ENCODE measurements around the gene FN1. TPM values are rescaled to one million over a fixed set of nuclear protein-coding genes. Genes with fewer than 3 reads are reported as not detected.

The FN1 gene
- total and polyA plus RNA-seq, 9 donors, result 96.3 to 979 (median 287) TPM

DNA sequence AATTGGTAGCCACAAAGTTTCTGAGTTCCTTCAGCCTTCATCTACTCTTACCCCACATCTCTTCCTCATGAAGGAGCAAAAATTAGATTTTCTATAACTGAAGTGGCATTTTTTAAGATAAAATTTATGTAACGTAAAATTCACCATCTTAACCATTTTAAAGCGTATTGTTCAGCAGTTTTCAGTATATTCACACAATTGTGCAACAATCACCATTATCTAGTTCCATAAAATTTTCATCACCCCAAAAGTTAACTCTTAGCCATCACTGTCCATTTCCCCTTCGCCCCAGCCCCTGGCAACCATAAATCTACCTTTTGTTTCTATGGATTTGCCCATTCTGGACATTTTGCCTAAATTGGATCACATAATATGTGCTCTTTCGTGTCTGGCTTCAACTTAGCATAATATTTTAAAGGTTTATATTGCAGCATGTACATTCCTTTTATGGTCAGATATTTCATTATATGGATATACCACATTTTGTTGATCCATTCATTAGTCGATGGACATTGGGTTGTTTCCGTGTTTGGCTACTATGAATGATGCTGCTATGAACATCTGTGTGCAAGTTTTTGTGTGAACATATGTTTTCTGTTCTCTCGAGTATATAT, 79.4 kb downstream of the FN1 start:
- H3K36me3 ChIP-seq, result no peaks in the 10 kb centered on the region
- no peak overlapping the region for H3K27ac ChIP-seq
- no peak overlapping the region for H3K4me3 ChIP-seq
- 92 to 94% (median 92%) methylated on average over 7 of the region's 7 CpGs for WGBS, 3 donors
- H3K27me3 ChIP-seq, result no peaks in the 10 kb centered on the region
- TF ChIP-seq EP300 (IDR thresholded peaks at IDR 0.05), result no peak
- TF ChIP-seq, protein P1, sequence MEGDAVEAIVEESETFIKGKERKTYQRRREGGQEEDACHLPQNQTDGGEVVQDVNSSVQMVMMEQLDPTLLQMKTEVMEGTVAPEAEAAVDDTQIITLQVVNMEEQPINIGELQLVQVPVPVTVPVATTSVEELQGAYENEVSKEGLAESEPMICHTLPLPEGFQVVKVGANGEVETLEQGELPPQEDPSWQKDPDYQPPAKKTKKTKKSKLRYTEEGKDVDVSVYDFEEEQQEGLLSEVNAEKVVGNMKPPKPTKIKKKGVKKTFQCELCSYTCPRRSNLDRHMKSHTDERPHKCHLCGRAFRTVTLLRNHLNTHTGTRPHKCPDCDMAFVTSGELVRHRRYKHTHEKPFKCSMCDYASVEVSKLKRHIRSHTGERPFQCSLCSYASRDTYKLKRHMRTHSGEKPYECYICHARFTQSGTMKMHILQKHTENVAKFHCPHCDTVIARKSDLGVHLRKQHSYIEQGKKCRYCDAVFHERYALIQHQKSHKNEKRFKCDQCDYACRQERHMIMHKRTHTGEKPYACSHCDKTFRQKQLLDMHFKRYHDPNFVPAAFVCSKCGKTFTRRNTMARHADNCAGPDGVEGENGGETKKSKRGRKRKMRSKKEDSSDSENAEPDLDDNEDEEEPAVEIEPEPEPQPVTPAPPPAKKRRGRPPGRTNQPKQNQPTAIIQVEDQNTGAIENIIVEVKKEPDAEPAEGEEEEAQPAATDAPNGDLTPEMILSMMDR (IDR thresholded peaks at IDR 0.05), result no peak
- intact Hi-C loops (cut with DNase I), result no loop called here
- DNase-seq, result no peak
- H3K9me3 ChIP-seq, result no peaks in the 10 kb centered on the region
- no peaks in the 10 kb centered on the region for H3K4me1 ChIP-seq (ENCODE audit: insufficient read depth)

DNA sequence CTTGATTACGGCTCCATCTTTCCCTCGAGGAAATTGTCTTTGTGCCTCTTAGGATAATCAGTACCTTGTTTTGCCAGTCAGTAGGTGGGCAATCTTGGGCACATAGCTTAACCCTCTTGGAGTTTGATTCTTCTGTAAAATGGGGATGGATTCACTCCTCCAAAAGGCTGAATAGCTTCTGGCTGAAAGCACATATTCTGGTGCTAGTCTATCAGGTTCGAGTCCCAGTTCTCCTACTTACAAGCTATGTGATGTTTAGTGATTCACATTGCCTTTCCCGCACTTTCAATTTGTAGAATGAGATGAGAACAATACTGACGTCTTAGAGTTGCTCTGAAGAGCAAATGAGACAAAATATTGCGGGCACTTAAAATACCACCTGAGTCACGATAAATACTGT, 80.1 kb downstream of the FN1 start:
- H3K27me3 ChIP-seq, result no peaks in the 10 kb centered on the region
- no peak overlapping the region for H3K4me3 ChIP-seq
- no peaks in the 10 kb centered on the region for H3K4me1 ChIP-seq (ENCODE audit: insufficient read depth)
- DNase-seq, result no peak
- no peak for TF ChIP-seq POLR2A (IDR thresholded peaks at IDR 0.05)
- TF ChIP-seq, protein P1 (IDR thresholded peaks at IDR 0.05), result no peak
- no peak for TF ChIP-seq EP300 (IDR thresholded peaks at IDR 0.05)
- no peaks in the 10 kb centered on the region for H3K36me3 ChIP-seq
- H3K9me3 ChIP-seq, result no peaks in the 10 kb centered on the region
- H3K27ac ChIP-seq, result no peak overlapping the region
- 93 to 95% (median 94%) methylated on average over 7 of the region's 7 CpGs for WGBS, 3 donors
- intact Hi-C loops (cut with DNase I), result no loop called here

DNA sequence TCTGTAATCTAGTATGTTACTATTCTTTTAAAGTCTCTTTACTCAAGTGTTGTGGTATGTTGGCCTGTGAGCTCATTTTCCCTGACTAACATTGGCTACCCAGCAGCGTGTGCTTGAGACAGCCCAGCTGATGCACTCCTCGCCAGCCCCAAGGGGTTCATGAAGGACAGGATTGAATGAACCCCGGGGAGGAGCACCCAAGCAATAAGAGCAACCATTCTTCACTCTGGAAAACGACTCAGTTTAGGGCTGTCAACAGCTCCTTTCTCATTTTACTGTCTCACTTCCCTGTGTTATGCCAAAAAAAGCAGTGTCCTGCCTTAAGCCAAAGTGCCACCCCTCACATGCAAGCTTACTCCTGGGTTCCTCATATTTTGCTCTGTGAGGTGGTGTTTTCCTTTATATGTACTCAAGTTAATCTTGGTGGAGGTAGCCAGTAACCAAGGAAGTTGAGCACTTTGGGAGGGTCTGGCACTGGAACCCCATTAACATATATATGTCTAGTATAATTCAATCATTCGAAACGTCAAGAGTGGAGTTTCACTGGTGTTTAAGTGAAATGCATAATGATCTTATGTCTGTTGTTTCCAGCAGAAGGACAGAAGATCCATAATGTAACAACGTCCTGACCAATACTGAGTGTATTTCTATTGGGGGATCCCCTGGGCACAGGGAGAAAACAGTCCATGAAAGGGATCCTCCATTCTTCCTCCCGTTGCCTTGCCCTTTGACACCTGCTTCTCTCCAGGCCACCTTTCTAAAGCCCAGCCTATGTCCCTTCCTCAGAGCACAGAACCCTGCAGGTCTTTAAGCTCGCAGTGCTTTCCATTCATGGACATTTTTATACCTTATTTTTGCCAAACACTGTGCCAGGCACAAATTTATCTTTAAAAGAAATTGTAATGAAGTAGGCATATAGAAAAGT, 80.8 kb downstream of the FN1 start:
- no peak overlapping the region for H3K4me3 ChIP-seq
- intact Hi-C loops (cut with DNase I), result no loop called here

DNA sequence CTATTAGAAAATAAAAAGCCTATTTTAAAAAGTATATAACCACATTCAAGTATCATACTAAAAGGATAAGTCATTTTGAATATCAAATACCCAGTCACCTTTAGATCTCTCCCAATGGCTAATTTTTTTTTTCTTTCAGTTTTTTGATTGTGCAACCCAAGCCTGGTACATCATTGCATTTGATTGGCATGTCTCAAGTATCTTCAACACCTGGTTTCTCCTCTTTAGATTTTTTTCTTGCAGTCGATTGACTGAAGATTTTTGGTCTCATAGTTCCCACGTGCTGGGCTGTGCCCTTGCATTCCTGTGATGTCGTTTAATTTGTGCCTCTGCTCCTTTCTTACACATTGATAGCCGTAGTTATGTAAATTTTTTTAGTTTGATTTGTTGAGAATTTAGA, 83.3 kb downstream of the FN1 start:
- Histone ChIP-seq H3K36me3 (no peaks in the 10 kb centered on the region), H3K27ac (no peak overlapping the region), H3K9me3 (no peaks in the 10 kb centered on the region), H3K4me1 (ENCODE audit: insufficient read depth) (no peaks in the 10 kb centered on the region), H3K4me3 (no peak overlapping the region), H3K27me3 (no peaks in the 10 kb centered on the region)
- intact Hi-C loops (cut with DNase I), result no loop called here
- DNase-seq, result no peak
- 43 to 47% (median 44%) methylated on average over 4 of the region's 4 CpGs for WGBS, 3 donors
- TF ChIP-seq, protein P1 (IDR thresholded peaks at IDR 0.05), result no peak
- TF ChIP-seq EP300 (IDR thresholded peaks at IDR 0.05) (no peak), POLR2A (IDR thresholded peaks at IDR 0.05) (no peak)

More for the DNA sequence above, 80.8 kb downstream of the FN1 start:
- Histone ChIP-seq H3K36me3 (no peaks in the 10 kb centered on the region), H3K27me3 (no peaks in the 10 kb centered on the region), H3K27ac (no peak overlapping the region), H3K9me3 (no peaks in the 10 kb centered on the region), H3K4me1 (ENCODE audit: insufficient read depth) (no peaks in the 10 kb centered on the region)
- TF ChIP-seq POLR2A (IDR thresholded peaks at IDR 0.05) (no peak), EP300 (IDR thresholded peaks at IDR 0.05) (no peak)
- TF ChIP-seq, protein P1 (IDR thresholded peaks at IDR 0.05), result no peak
- no peak for DNase-seq
- WGBS, 3 donors, result 67 to 74% (median 73%) methylated on average over 9 of the region's 9 CpGs
